Embryonic facial prominence (tissue), 1 donor: ENCODE results near the gene BOLA3.
"Not testable (repeated sequence)": the region's sequence is repeated elsewhere in the genome, so short reads cannot be mapped to it uniquely, and the experiment has no call there.

Experiments used
- DNase-seq: peaks from one replicate; pipeline ENCODE4 v3.0.0-alpha.2; 2016; ENCODE audit errors: extremely low spot score

BOLA3 gene, protein sequence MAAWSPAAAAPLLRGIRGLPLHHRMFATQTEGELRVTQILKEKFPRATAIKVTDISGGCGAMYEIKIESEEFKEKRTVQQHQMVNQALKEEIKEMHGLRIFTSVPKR

DNA sequence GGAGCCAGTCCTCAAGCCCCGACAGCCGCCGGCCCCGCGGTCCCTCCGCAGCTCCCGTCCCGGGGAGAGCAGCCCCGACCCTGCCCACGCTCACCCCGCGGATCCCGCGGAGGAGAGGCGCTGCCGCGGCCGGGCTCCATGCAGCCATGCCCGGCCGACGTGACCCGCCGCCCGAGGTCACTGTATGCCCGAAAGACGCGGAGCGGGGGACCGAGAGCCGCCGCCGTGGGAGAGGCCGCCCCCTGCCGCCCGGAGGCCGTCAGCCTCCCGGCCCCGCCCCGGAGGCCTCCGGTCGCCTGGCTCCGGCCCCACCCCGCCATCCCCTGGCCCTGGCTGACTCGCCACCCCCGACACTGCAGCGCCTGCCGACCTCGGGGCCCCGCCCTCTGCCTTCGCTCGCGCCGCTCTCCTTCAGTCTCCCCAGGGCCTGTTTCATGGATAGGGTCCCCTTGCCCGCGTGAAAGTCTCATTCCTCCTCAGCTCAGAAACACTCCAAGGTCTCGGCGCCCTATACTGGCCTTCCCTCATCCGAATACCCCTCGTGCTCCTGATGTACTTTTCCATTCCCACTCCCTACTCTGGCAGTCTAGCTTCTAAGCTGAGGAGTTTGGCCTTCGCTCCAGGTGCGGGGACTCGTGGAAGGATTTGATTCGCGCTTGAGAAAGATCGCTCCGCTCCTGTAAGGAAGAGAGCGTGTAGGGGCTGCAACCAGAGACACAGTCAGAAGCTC is at the start of gene BOLA3:
Gene BOLA3 (minus strand): TSS at position 186 of the 730 bp plus-strand sequence. CDS start 38 bp downstream, at position 148.
- peak; percentile 22 for DNase-seq

DNA sequence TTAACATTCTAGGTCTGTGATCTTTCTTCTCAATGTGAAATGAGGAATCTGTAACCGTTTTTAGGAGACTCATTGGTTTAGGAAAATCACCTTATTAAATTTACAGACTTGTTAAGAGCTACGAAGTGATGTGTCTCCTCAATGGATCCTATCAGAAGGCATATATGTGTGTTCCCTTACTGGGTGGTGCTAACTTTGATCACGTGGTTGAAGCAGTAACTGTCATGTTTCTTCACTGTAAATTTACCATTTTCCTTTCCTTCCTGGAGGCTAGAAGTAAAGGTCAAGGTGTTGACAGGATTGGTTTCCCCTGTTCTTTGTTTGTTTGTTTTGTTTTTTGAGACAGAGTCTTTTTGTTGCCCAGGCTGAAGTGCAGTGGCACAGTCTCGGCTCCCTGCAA is 49.3 kb upstream of the BOLA3 start:
- no peak for DNase-seq

DNA sequence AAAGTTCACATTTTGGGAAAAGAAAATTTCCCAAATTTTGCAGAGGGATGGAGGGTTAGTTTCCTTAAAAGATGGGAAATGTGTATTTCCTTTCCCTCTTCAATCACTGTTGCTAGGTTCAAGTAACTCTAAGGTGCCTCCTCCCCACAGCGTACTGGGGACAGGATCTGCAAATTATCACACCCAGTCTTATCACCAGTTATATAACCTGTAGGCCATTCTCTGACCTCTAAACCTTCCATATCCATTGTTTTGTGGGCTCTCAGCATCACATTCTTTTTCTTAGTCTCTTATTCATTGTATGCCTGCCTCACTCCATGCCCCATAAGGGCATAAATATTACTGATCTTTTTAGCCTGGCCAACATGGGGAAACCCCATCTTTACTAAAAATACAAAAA is 47.1 kb upstream of the BOLA3 start:
- DNase-seq: no peak

DNA sequence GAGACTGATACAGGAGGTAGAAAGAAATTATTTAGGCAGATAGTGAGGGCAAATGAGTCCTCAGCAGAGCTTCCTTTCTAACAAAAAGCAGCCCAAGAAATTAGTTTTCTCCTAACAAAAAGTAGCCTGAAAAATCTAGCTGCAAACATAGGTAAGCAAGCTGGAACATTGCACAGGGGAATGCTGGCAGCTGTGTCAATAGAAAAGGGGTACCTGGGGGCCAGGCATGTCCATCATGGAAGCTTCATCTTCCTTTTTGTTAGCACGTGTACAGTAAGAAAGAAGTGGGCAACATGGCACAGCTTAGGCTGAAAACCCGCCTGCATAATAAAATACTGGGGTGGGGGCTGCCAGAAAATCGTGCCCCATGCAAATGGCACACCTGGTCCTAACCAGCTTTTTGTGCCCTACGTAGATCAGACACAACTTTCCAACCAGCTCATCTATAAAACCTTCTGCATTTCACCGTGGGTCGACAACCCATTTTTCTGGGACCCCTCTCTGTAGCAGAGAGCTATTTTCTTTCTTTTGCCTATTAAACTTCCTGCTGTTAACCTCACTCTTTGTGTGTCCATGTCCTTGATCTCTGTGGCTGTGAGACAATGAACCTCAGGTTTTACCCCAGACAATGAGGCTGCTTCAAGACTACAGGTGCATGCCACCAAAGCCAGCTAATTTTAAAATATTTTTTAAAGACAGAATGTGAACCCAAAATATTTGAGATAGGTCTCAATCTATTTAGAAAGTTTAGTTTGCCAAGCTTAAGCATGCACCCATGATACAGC is 44.1 kb upstream of the BOLA3 start:
- no peak for DNase-seq

DNA sequence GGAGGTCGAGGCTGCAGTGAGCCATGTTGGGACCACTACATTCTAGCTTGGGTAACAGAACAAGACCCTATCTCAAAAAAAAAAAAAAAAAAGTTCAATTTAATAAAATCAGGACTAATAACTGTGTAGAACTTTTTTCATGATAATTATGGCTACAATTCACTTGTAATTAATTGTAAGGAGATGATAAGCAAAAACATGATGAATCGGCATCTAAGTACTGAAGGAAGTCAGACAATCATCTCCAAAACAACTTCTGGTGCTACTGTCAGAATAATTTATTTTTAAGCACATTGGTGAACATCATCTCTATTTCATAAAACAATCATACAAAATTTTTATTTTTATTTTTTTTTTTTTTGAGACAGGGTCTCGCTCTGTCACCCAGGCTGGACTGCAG is 41.0 kb upstream of the BOLA3 start:
- DNase-seq: no peak

DNA sequence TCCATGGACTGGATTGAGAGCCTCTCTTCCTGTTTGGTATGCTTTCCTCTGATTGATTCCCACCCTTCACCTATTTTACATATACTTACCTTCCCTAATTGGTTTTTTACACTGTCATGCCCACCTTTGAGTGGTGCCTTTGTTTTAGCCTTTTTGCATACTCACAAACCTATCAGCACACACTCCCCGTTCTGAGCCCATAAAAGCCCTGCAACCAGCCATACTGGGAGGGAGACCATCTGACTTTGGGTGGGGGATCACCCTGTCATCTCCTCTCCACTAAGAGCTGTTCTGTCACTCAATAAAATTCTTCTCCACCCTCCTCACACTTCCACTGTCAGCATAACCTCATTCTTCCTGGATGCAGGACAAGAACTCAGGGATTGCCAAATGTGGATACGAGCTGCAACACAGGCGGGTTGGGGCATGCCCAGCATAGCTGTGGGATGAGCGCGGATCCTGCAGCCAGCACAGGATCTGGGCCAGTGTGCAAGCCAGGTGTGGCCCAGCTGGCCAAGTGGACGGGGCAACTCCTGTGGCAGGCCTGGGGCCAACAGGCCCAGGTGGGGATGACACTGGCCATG is 40.4 kb upstream of the BOLA3 start:
- no peak for DNase-seq

DNA sequence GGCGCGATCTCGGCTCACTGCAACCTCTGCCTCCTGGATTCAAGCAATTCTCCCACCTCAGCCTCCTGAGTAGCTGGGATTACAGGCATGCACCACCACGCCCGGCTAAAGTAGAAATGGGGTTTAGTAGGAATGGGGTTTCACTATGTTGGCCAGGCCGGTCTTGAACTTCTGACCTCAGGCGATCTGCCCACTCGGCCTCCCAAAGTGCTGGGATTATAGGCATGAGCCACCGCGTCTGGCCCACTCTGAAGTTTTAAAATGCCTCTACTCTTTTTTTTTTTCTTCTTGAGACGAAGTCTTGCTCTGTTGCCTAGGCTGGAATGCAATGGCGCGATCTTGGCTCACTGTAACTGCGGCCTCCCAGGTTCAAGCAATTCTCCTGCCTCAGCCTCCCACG is 39.0 kb upstream of the BOLA3 start:
- not testable (repeated sequence) for DNase-seq

DNA sequence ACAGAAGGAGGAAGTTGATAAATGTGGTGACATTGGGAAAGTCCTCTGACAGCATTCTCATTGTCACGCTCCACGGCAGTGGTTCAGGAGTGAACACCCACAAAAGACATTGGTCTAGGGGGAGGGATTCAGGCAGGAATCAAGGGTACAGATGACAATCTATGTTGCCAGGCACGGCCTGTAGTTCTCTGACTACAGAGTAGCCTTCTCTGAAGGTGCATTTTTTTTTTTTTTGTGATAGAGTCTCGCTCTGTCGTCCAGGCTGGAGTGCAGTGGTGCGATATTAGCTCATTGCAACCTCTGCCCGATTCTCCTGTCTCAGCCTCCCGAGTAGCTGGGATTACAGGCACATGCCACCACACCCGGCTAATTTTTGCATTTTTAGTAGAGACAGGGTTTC is 38.3 kb upstream of the BOLA3 start:
- DNase-seq: no peak

DNA sequence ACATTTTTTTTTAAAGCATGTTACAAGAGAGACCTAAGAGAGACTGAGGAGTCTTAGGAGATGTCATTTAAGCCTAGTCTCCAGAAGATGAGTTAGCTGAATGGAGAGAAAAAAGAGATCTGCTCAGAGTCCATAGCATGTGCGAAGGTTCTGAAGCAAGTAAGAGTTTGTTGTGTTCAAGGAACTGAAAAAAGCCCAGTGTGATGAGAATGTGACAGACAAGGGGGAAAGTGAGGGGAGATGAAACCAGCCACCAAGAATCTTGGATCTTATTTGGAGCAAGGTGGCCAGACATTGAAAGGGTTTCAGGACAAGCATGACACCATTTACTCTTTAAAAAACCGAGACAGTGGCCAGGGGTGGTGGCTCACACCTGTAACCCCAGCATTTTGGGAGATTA is 36.2 kb upstream of the BOLA3 start:
- DNase-seq: no peak

DNA sequence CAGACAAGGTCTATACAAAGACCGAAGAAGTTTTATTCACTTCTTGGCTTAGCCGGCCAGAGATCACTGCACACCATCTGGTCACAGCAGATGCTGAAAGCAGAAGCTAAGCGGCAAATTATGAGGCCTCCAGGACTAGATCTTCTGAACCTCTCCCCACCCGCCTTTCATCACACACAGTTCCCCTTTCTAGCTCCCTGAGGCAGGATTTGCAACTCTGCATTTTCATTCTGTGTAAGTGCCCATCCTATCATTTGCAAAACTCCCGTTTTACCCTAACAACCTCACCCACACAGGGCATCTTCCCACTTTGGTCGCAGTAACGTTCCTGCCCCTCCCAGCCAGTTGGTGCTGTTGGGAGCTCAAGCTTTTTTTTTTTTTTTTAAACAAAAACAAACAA is 34.0 kb upstream of the BOLA3 start:
- no peak for DNase-seq

DNA sequence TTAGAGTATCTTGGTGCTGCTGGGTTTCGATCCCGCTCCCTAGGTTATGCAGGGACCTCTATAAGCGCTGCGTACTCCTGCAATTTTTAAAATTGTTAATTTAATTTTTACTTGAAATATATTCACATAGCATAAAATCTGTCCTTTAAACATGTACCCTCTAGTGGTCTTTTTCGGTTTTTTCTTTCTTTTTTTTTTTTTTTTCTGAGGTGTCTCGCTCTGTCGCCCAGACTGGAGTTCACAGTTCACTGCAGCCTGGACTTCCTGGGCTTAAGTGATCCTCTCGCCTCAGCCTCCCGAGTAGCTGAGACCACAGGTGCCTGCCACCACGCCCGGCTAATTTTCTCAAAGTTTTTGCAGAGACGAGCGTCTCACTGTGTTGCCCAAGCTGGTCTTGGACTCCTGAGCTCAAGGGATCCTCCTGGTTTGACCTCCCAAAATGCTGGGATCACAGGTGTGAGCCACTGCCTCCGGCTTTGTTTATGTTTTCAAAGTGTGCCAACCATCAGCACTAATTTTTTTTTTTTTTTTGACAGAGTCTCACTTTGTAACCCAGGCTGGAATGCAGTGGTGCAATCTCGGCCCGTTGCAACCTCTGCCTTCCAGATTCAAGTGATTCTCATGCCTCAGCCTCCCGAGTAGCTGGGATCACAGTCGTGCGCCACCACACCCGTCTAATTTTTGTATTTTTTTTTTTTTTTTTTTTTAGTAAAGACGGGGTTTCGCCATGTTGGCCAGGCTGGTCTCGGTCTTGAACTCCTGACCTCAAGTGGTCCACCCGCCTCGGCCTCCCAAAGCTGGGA is 31.6 kb upstream of the BOLA3 start:
- DNase-seq: no peak

DNA sequence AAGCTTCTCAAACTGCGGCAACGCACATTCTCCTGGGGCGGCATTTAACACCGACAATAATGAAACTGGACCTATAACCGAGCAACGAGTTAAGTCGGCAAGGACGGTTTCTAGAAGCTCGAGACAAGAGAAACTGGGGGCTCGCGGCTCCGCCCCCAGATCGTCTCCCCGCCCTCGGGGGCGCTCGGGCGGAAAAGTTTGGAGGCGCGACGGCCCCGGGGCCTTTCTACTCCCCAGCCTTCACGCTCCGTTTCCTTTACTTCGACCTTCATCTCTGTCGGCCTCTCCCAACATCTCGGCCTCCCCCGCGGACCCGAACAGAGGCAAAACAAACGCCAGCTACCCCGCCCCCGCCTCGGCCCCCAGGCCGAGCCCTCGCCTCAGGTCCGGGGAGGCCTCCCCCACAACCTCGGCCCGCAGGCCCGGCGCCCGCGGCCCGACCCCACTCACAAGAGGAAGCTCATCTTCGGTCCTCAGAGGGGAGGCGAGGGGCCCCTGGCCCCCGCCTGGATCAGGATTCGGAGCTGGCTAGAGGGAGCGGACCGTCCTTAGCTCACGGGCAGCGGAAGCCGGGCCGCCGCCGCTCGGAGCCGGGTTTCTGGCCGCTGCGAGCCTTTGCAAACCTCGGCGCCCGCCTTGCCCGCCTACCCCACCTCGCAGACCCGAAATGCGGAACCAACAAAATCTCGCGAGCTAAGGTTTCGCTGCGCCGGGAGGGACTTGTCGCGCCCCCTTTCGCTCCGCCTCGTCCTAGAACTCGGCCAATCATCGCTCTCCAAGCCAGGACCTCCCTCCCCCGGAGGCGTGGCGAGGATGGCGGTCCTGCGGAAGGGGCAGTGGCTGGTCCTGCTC is 30.7 kb upstream of the BOLA3 start, which contains the start of gene MOB1A:
Gene MOB1A (minus strand): TSS at position 669 of the 852 bp plus-strand sequence. CDS start 205 bp downstream, at position 464.
- peak; percentile 96 for DNase-seq

DNA sequence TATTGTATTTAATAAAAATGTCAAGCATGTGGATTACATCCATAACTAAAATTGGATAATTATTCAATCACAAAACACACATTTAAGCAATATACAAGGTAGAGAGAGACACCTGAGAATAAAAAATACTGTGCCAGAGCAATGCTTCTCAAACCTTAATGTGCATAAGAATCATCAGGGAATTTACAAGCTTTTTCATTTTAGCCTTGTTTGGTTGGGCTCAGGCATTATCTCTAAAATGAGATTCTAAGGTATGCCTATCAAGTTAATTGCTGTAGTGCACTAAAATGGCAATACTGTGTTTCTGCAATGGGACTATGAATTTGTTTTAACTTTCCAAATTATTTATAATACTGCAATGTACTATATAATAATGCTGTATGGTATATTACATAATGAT is 30.0 kb upstream of the BOLA3 start:
- DNase-seq: no peak

DNA sequence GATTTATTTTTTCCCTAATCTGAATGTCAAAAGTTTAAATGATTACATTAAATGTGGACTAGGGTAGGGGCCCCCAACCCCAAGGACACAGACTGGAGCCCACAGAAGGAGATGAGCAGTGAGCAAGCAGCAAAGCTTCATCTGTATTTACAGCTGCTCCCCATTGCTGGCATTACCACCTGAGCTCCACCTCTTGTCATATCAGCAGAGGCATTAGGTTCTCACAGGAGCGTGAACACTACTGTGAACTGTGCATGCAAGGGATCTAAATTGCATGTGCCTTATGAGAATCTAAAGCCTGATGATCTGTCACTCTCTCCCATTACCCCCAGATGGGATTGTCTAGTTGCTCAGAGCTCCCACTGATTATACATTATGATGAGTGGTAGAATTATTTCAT is 27.2 kb upstream of the BOLA3 start:
- no peak for DNase-seq

DNA sequence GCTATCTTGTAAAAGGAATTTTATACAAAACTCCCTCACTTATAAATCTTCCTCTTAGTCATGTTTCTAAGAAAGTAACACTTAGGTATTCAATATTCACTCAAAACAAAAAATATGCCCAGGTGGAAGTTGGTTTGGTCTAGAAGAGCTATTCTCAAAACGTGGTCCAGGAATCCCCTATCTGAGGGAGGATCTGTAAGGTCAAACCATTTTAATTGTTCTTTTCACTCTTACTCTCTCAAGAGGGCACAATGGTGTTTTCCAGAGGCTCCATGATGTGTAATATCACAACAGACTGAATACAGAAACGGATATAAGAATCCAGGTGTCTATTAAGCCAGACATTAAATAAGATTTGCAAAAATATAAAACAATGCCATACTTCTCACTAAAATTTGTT is 21.0 kb upstream of the BOLA3 start:
- no peak for DNase-seq

DNA sequence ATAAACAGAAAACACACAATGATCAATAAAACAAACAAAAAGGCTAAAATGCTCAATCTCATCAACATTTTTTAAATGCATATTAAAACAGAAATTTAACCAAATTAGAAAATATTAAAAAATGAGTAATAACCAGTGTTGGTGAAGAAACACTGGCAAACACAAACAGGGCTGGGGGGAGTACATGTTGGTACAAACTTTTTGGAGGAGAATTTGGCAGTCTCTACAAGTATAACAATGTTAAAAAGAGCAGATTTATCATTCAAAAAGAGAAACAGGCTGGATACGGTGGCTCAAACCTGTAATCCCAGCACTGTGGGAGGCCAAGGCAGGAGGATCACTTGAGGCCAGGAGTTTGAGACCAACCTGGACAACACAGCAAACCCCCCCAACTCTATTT is 17.0 kb upstream of the BOLA3 start:
- no peak for DNase-seq

DNA sequence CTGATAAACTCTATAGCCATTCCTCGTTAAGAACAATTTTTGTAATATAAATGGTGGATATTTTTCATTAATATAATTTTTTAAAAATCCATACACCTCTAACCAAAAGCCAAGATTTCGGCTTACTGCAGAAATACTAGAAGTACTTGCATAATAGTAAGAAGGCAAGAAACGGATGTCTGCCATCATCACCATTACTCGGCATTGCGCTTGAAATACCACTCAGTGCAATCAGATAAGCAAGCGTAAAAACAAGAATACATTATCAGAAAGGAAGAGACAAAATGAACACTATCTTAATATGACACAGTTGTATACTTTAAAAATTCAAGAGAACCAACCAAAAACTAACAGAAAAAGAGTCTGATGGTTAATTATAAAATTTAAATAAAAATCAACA is 15.2 kb upstream of the BOLA3 start:
- DNase-seq: no peak

DNA sequence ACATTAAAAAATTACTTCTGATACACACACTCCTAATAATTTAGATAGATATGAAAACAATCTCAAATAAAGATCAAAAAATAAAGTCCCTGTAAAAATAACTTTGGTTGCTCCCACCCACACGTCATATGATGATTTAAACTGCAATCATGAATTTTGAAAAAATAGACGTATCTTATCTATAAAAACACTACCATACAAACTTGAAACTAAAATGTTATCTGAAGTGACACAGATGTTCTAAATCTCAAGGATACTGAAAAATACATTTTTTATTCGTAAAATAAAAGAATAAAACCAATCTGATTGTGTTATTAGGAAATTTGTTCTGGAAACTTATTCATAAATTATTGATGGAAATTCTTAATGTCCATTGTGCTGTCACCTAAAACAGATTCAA is 8.1 kb upstream of the BOLA3 start:
- DNase-seq: no peak

DNA sequence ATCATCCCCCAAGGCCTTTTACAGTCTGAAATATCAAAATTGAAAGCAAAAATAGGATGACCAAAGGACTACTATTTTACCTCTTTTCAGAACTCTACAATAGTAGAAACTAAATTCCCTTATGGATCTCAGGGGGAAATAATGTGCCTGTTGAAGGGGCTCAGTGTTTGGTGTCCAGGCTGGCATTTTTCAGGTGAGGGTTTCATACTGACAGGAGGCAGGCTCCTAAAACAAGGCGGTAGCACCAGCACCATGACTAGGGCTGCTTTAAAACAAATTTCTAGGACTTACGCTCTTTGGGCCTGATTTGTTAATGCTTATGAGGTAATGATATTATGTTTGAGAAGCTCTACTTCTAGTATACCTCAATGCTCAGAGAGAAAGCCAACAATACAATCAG is 5.2 kb upstream of the BOLA3 start:
- no peak for DNase-seq

DNA sequence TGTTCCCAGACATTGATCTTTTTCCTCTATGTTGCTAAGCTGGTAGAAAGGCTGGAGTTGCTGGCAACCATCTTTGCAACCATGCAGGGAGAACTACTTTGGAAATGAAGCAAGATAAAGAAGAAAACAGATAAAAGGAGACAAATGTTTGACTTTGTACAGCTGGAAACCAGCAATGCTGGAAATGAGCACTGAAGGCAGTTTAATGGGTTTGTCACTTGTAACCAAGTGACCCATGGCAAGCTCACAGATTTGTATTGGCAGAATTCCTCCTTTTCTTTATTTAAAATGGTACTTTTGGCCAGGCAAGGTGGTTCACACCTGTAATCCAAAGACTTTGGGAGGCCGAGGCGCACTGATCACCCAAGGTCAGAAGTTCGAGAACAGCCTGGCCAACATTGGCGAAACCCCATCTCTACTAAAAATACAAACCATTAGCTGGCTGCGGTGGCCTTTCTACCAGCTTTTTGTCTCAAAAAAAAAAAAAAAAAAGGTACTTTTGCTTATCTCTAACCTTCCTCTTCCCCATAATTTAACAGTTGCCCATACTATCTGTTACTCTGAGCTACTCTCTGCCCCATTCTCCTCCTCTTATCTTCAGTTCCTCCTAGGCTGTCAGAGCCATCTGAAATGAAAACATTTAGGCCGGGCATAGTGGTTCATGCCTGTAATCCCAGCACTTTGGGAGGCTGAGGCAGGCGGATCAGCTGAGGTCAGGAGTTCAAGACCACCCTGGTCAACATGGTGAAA is 2.0 kb upstream of the BOLA3 start:
- no peak for DNase-seq
